GM19193 (cell line): ENCODE results near the gene CFAP46.

Source experiments
- POLR2A ChIP-seq: IDR thresholded peaks from 4 replicates; pipeline ENCODE4 v1.6.1; 2011; ENCODE audit not compliant: insufficient read depth, insufficient read length; ENCODE audit errors: extremely low read depth

Gene CFAP46

GRCh38 chr10:132907821-132908620 lies 34.3 kb downstream of the CFAP46 start:
- no peak for TF ChIP-seq POLR2A

- TF ChIP-seq POLR2A = no peak
Measured at GRCh38 chr10:132906836-132907235, 35.5 kb downstream of the CFAP46 start.

GRCh38 chr10:132906106-132906505 lies 36.3 kb downstream of the CFAP46 start:
- TF ChIP-seq POLR2A = no peak

- no peak for TF ChIP-seq POLR2A
Measured at GRCh38 chr10:132905661-132906060, 36.7 kb downstream of the CFAP46 start.

GRCh38 chr10:132904814-132905649 lies 37.3 kb downstream of the CFAP46 start:
- TF ChIP-seq POLR2A = no peak

- TF ChIP-seq POLR2A = no peak
Measured at GRCh38 chr10:132904181-132904813, 38.1 kb downstream of the CFAP46 start.

GRCh38 chr10:132901351-132901750 lies 41.0 kb downstream of the CFAP46 start:
- no peak for TF ChIP-seq POLR2A

GRCh38 chr10:132900211-132900756 lies 42.1 kb downstream of the CFAP46 start:
- no peak for TF ChIP-seq POLR2A

- TF ChIP-seq POLR2A = no peak
Measured at GRCh38 chr10:132899751-132900065, 42.7 kb downstream of the CFAP46 start.

GRCh38 chr10:132899054-132899750 lies 43.2 kb downstream of the CFAP46 start:
- no peak for TF ChIP-seq POLR2A

GRCh38 chr10:132898391-132899053 lies 43.8 kb downstream of the CFAP46 start:
- no peak for TF ChIP-seq POLR2A

- TF ChIP-seq POLR2A = no peak
Measured at GRCh38 chr10:132897516-132898381, 44.6 kb downstream of the CFAP46 start.

- TF ChIP-seq POLR2A = no peak
Measured at GRCh38 chr10:132893090-132893489, 49.3 kb downstream of the CFAP46 start.
